Raji (cell line): Measurements from ENCODE around the gene CACNA1G.

ENCODE experiments used
- POLR2A ChIP-seq: IDR thresholded peaks from 2 replicates; pipeline ENCODE4 v1.6.1; 2011; ENCODE audit warnings: low read depth, low read length, control low read depth; ENCODE audit not compliant: insufficient read depth

CACNA1G gene

GRCh38 chr17:50550661-50551432 lies 9.7 kb upstream of the CACNA1G start:
- no peak for TF ChIP-seq POLR2A

GRCh38 chr17:50551433-50551815 lies 9.1 kb upstream of the CACNA1G start:
- TF ChIP-seq POLR2A, result no peak

GRCh38 chr17:50551884-50552283 lies 8.6 kb upstream of the CACNA1G start:
- TF ChIP-seq POLR2A, result no peak

GRCh38 chr17:50554201-50554600 lies 6.3 kb upstream of the CACNA1G start:
- no peak for TF ChIP-seq POLR2A

- TF ChIP-seq POLR2A, result no peak
Measured at GRCh38 chr17:50556803-50557202, 3.7 kb upstream of the CACNA1G start.

- TF ChIP-seq POLR2A, result no peak
Measured at GRCh38 chr17:50557630-50558029, 2.9 kb upstream of the CACNA1G start.

GRCh38 chr17:50558091-50558490 lies 2.4 kb upstream of the CACNA1G start:
- no peak for TF ChIP-seq POLR2A

- TF ChIP-seq POLR2A, result no peak
Measured at GRCh38 chr17:50558581-50558940, 2.0 kb upstream of the CACNA1G start.

- no peak for TF ChIP-seq POLR2A
Measured at GRCh38 chr17:50558941-50559614, 1.4 kb upstream of the CACNA1G start.

GRCh38 chr17:50559674-50560184 lies 786 bp upstream of the CACNA1G start:
- no peak for TF ChIP-seq POLR2A

GRCh38 chr17:50560931-50561745 lies 623 bp downstream of the CACNA1G start:
- TF ChIP-seq POLR2A, result no peak

- TF ChIP-seq POLR2A, result no peak
Measured at GRCh38 chr17:50561746-50562141, 1.2 kb downstream of the CACNA1G start.

GRCh38 chr17:50562242-50563091 lies 2.0 kb downstream of the CACNA1G start:
- no peak for TF ChIP-seq POLR2A

GRCh38 chr17:50563092-50563511 lies 2.6 kb downstream of the CACNA1G start:
- no peak for TF ChIP-seq POLR2A

GRCh38 chr17:50564916-50565315 lies 4.4 kb downstream of the CACNA1G start:
- TF ChIP-seq POLR2A, result no peak
